ENCODE measurements around the gene GATD1.

The GATD1 gene

DNA sequence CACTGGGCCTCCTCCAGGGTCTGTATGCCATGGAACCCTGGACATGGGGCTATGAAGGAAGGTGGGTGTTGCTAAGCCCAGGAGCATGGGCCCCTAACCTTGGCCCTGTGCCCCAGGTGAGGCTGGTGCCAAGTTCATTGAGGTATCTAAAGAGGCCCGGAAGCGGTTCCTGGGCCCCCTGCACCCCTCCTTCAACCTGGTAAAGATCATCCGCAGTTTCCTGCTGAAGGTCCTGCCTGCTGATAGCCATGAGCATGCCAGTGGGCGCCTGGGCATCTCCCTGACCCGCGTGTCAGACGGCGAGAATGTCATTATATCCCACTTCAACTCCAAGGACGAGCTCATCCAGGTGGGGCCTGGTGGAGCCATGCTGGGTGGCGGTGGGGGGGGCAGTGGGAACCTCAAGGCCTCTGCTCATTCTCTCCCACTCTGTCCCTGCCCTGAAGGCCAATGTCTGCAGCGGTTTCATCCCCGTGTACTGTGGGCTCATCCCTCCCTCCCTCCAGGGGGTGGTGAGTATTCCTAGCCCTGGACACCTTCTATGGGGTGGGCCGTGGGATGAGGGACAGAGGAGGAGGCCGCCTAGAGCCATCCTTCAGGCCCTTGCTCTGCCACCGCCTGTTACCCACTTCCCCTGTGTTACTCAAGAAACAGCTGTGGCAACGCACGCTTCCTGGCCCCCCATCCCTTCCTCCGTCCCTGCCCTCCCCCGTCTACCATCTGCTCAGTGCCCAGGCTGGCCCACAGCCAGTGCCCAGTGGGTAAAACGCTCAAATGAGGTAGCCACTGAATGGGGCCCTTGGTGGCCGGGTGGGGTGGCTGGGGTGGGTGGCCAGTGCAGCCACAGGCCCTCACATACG lies 44.5 kb upstream of the GATD1 start:
- Histone ChIP-seq H3K27ac (no peak overlapping the region), H3K4me3 (IDR thresholded peaks at IDR 0.05; ENCODE audit: insufficient read depth, low read depth, low read length) (no peak overlapping the region), H3K4me1 (ENCODE audit: low read depth, poor library complexity, severe bottlenecking) (peaks cover 17% of the 10 kb centered on the region), H4K20me1 (ENCODE audit: insufficient read depth) (no peaks in the 10 kb centered on the region), H3K79me2 (ENCODE audit: insufficient read depth, low read depth) (no peaks in the 10 kb centered on the region; the same call in 1 of the 2 replicates), H2AFZ (ENCODE audit: low read depth) (no peak overlapping the region), H3K4me2 (no peak overlapping the region; the same call in 1 of the 2 replicates), H3K36me3 (ENCODE audit: insufficient read depth) (no peaks in the 10 kb centered on the region), H3K27me3 (ENCODE audit: insufficient read depth, low read depth) (no peaks in the 10 kb centered on the region), H3K9ac (no peak overlapping the region)
- TF ChIP-seq, protein P1, sequence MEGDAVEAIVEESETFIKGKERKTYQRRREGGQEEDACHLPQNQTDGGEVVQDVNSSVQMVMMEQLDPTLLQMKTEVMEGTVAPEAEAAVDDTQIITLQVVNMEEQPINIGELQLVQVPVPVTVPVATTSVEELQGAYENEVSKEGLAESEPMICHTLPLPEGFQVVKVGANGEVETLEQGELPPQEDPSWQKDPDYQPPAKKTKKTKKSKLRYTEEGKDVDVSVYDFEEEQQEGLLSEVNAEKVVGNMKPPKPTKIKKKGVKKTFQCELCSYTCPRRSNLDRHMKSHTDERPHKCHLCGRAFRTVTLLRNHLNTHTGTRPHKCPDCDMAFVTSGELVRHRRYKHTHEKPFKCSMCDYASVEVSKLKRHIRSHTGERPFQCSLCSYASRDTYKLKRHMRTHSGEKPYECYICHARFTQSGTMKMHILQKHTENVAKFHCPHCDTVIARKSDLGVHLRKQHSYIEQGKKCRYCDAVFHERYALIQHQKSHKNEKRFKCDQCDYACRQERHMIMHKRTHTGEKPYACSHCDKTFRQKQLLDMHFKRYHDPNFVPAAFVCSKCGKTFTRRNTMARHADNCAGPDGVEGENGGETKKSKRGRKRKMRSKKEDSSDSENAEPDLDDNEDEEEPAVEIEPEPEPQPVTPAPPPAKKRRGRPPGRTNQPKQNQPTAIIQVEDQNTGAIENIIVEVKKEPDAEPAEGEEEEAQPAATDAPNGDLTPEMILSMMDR (conservative IDR thresholded peaks at IDR 0.05; ENCODE audit: low read depth, low read length) = no peak

DNA sequence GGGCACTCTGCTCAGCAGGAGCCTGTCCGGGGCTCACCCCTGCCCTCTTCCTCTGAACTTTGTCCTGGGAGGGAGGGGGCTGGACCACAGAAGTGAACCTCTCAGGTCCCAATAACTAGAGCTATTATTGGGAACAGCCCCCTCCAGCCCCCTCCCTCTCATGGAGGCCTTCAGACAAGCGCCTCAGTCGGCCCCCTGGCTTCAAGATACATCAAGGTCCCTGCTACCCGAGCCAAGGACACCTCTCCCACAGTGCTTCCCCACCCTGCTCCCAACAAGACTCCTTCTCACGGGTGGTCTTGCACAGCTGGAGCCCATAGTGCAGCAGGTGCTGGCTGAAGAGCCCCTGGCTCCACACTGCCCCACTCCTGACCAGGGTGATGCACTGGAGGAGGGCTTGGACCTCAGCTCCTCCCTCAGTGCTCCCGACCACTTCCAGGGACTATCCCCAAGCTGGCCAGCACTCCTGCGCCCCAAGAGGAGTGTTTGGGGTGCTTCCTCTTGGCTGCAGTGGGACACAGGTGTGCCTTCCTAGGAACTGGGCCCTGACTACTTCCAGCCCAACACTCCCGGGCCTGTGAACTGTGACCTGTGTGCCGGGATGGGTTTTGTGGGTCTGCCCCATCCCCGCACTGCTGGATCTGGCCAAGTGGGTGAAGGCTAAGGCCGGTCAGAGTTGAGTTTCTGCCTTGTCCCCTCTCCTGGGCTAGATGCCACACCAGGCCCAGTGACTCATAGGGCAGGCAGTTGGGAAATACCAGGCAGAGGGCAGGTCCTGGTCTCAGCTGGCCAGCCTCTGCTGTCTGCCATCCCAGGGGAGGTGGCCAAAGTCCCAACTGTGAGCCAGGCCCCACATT lies 43.6 kb upstream of the GATD1 start:
- H3K27ac ChIP-seq = no peak overlapping the region; the same call in 1 of the 2 replicates
- H3K27me3 ChIP-seq (ENCODE audit: insufficient read depth, low read depth) = no peaks in the 10 kb centered on the region
- peaks cover 9% of the 10 kb centered on the region for H3K4me1 ChIP-seq (ENCODE audit: low read depth, poor library complexity, severe bottlenecking)
- TF ChIP-seq, protein P1 (conservative IDR thresholded peaks at IDR 0.05; ENCODE audit: low read depth, low read length) = no peak
- H3K79me2 ChIP-seq (ENCODE audit: insufficient read depth, low read depth) = no peaks in the 10 kb centered on the region; the same call in 1 of the 2 replicates
- H3K4me2 ChIP-seq = peak overlapping the region; percentile 81
- no peak overlapping the region for H2AFZ ChIP-seq (ENCODE audit: low read depth)
- no peak overlapping the region for H3K4me3 ChIP-seq (IDR thresholded peaks at IDR 0.05; ENCODE audit: insufficient read depth, low read depth, low read length)
- no peaks in the 10 kb centered on the region for H3K36me3 ChIP-seq (ENCODE audit: insufficient read depth)
- H3K9ac ChIP-seq = peak overlapping the region; percentile 41; the same call in 1 of the 2 replicates
- H4K20me1 ChIP-seq (ENCODE audit: insufficient read depth) = no peaks in the 10 kb centered on the region

DNA sequence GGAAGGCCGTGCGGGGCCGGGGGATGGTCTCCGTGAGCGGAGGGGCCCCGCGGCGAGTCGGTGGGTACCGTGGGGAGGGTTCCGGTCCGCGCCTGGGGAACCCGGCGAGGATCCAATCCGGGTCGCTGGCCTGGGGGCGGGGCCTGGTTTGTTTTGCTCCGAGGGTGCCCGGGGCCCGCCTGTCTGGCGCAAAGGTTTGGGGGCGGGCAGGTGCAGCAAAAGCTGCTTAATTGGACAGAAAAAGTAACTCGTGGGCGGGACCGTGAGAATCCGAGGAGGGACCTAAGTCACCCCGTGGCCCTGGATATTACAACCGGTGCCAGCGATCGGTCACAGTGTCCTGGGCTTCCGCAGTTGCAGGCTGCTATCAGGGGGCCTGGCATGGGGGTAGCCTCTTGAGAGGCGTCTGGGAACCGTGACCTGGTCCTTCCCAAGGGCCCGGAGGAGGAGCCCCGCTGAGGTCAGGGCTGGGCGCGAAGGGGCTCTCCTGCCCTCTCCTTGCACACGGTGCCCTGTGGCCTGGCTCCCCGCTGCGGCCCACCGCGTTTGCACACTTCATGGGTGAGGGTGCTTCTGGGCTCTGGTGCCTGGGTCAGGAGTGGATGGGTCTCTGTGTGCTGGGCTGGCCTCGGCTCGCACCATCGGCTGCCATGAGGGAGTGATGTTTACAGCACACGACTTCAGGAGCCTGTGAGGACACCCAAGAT lies 42.8 kb upstream of the GATD1 start:
- Histone ChIP-seq H2AFZ (ENCODE audit: low read depth) (peak overlapping the region; percentile 47; the same call in 1 of the 2 replicates), H3K27me3 (ENCODE audit: insufficient read depth, low read depth) (no peaks in the 10 kb centered on the region), H3K4me1 (ENCODE audit: low read depth, poor library complexity, severe bottlenecking) (peaks cover 9% of the 10 kb centered on the region), H3K9ac (peak overlapping the region; percentile 66), H3K4me2 (peak overlapping the region; percentile 81), H3K36me3 (ENCODE audit: insufficient read depth) (no peaks in the 10 kb centered on the region), H3K27ac (peak overlapping the region; percentile 51), H3K4me3 (IDR thresholded peaks at IDR 0.05; ENCODE audit: insufficient read depth, low read depth, low read length) (no peak overlapping the region), H4K20me1 (ENCODE audit: insufficient read depth) (no peaks in the 10 kb centered on the region), H3K79me2 (ENCODE audit: insufficient read depth, low read depth) (no peaks in the 10 kb centered on the region; the same call in 1 of the 2 replicates)
- TF ChIP-seq, protein P1 (conservative IDR thresholded peaks at IDR 0.05; ENCODE audit: low read depth, low read length) = no peak
